HTERT RPE-1 (cell line): ENCODE data around the gene MOB3A.

ENCODE experiments used
- in situ Hi-C: fragments of 300-500 bp; cut with MboI; formaldehyde crosslinking; loops from 4 replicates; pipeline ENCODE4 v1.14.3; 2020; ENCODE audit warnings: low sequenced_read_pairs

The MOB3A gene

DNA sequence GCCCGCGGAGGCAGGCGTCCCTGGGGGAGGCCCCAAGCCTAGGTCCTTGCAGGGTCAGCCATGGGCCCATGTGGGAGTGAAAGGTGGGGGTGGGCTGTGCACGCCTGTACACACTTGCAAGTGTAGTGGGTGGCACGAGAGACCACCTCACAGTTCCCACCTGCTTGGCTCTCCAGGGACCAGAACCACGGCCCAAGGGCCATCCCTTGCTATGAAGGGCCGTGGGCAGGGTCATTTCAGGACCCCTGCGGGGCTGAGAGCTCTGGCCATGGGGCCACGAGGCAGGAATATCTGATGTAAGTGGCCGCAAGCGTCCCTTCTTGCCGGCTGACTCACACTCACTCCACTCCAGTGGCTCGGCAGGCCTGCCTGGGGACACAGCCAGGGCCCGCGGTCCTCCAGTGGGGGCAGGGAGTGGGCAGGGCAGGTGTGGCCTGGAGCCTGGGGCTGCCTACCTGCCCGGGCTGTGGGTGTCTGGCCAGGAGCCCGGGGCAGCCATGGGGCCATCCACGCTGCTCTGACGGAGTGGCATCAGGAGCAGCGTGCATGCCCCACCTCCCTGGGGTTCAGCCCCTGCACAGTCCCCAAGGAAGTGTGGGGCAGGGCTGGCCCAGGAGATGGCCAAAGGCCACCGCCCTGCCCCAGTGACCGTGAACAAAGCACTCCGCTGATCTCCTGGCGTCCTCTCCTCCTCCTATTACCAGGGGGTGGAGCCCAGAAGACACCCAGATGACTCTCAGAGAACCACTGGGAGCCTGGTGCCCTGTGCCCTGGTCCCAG, 36.5 kb downstream of the MOB3A start:
- in situ Hi-C loops = no loop called here

DNA sequence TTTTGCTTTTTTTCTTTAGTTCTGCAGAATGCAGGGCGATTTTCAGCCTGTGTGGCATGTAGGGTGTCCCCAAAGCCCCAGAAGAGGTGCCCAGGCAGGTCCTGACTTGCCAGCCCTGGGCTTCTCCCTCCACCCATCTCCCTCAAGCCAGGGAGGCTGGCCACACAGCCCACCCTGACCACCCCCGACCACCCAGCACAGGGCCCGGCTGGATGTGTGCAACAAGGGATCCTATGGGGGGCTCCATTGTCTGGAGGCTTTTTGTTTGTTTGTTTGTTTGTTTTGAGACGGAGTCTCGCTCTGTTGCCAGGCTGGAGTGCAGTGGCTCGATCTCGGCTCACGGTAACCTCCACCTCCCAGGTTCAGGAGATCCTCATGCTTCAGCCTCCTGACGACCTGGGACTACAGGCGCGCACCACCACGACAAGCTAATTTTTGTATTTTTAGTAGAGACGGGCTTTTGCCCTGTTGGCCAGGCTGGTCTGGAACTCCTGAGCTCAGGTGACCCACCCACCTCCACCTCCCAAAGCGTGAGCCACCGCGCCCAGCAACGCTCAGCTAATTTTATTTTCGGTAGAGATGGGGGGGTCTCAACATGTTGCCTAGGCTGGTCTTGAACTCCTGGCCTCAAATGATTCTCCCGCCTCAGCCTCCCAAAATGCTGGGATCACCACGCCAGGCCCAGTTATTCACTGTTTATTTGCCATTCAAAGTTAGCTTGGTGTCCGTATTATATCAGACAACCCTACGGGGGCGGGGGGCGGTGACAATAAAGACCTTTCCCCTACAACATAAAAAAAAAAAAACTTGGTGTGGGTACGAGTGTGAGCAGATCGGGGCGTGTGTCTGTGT, 37.3 kb downstream of the MOB3A start:
- in situ Hi-C loops = no loop called here

DNA sequence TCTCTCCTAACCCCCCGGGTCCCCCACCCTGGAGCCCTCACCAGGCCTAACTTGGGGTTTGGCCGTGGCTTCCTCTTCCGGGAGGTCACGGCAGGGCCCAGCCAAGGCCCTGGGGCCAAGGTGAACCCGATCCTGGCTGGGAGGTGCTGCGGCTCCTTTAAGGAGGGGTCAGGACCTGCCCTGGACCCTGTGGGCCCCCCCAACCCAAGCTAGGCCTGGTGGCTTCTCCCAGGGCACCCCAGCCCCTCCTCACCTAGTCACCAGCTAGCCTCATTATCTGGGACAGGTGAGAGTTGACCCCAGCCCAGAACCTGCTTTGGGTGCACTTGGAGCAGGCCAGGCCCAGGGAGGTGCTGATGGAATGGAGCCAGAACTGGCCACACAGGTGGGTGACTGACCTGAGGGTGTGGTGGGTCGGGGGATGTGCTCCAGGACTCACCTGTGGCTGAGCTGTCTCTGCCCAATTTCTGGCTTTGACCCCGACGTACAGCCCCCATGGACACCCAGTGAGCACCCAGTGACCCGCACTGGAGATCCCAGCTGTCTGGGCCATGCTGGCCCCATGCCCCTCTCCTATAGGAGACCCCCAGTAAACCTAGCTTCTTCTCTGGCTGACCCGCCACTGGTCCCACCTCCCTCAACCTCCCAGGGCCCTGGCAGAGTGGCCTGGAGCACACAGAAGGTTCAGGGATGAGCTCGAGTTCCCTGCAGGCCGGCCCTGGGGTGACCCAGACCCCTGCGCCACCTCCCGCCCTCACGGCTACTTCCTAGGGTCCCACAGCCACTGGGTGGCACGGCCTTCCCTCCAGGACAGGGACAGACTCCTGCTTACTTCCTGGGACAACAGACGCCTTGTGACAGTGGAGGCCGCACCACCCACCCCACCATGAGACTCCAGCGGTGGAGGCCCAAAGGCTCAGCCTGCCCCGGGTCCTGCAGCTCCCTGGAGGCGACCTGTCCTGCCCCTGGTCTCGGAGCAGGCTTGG, 38.3 kb downstream of the MOB3A start:
- in situ Hi-C loops = no loop called here

DNA sequence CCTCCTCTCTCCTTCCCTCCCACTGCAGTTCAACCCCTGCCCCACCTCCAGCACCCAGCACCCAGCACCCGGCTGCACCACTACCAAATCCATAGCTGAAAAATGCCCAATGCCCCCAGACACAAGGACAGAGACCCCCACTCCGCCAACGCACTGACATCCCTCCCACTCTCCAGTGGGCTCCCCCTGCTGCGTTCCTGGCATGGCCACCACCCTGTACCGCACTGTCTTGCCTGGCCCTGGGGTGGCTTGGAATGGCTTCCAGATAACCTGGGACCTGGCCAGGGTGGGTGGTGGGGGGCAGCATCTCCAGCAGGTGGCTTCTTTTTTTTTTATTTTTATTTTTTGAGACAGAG, 39.3 kb downstream of the MOB3A start:
- in situ Hi-C loops = no loop called here

DNA sequence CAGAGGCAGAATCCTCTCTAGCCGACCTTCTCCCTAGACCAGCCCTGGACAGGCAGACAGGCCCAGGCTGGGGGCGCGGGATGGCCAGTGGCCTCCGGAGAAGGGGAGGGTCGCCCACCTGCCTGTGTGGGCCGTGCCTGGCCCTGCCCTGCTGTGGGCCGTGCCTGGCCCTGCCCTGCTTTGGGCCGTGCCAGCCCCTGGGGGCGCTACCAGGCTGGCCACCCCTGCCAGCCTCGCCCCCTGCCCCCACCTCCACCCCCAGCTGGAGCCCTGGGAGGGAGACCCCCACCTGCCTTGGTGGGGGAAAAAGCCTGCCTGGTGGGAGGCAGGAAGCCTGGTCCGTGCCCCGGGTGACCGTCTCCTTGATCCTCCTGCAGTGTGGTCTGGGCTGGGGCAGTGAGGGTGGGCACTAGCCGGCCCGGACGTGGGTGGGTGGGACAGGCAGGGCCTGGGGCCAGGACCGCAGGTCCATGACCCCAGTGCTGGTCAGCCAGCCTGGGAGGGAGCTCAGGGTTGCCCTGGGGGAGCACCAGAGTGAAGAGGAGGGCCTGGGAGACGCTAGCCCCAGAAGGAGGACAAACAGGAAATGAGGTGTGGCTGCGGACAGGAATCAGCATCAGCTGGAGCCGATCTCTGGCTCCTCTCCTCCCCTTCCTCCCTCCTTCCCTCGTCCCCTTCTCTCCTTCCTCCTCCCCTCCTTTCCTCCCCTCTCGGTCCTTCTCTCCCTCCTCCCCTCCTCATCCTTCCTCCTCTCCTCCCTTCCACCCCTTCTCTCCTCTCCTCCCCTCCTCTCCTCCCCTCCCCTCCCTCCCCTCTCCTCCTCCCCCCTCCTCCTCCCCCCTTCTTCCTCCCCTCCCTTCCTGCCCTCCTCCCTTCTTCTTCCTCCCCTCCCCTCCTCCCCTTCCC, 39.9 kb downstream of the MOB3A start:
- in situ Hi-C loops = no loop called here

DNA sequence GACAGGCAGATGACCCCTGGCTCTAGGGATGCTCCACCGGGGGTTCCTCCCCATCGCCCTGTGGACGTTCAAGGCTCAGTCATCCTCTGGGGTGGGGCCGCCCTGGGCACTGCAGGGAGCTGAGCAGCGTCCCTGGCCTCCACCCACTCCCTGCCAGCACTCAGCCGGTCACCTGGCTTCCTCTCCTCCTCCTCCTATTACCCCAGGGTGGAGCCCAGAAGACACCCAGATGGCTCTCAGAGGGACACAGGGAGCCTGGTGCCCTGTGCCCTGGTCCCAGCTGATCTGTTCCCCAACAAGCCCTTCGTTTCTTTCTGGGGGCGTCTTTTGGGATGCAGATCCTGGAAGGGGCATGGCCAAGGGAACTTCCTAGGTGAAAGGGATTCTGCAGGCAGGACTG, 41.4 kb downstream of the MOB3A start:
- in situ Hi-C loops = no loop called here

DNA sequence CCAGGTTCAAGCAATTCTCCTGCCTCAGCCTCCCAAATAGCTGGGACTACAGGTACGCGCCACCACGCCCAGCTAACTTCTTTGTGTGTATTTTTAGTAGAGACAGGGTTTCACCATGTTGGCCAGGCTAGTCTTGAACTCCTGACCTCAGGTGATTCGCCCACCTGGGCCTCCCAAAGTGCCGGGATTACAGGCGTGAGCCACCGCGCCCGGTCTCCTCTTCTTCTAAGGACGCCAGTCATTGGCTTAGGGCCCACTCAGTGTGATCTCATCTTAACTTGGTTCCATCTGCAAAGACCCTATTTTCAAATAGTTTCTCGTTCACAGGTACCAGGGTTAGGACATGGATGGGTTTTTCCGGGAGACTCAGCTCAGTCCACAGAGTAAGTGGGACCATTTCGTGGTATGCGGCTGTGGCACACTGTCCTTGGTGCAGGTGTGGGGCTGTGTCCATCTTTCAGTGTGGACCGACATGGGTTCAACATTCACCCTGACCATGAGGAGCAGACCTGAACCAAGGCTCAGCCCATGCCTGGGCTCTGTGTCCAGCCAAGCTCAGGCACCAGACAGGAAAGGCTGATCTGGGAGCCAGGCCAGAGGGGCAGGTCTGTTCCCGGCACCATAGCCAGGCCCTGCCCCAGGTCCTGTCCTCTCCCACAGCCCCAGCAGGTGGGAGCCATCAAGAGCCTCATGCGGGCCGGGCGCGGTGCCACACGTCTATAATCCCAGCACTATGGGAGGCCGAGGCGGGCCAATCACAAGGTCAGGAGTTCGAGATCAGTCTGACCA, 42.3 kb downstream of the MOB3A start:
- in situ Hi-C loops = no loop called here

DNA sequence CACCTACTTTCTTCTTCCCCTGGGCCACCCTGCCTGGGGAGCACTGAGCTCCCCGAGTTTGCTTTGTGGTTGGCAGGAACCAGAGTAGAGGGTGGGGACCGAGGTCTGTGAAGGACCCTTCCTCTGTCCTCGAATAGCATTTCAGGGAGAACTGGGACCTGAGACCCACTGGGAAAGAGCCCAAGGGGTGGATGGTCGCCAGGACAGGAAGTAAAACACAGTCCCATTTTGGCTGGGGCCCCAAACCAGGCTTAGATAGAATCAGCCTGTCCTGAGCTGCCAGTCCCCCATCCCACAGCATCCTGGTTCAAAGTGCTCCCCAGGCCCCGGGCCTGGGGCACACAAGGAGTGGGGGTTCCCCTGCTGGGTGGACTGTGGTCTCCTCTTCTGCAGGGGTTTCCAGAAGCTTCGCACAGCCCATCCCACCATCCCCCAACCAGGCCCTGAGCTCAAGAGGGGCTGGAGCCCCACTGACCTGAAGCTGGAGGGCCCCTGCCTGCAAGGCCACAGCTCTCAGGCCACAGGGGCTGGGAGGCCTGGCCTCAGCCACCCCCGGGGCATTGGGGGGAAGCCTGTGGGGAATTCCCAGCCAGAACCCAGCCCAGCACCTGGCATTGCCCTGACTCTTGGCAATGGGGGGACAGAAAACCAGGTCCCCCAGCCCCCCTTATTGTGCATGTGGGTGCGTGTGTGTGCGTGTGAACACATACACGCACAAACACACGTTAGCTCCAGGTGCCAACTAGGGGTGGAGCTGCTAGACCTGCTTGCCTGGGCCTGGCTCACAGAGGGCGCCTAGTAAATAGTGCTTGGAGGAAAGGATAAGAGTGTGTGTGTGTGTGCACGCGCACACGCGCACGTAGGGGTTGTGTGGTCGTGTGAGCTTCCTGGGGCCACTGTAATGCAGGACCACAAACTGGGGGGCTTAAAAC, 44.1 kb downstream of the MOB3A start:
- in situ Hi-C loops = no loop called here

DNA sequence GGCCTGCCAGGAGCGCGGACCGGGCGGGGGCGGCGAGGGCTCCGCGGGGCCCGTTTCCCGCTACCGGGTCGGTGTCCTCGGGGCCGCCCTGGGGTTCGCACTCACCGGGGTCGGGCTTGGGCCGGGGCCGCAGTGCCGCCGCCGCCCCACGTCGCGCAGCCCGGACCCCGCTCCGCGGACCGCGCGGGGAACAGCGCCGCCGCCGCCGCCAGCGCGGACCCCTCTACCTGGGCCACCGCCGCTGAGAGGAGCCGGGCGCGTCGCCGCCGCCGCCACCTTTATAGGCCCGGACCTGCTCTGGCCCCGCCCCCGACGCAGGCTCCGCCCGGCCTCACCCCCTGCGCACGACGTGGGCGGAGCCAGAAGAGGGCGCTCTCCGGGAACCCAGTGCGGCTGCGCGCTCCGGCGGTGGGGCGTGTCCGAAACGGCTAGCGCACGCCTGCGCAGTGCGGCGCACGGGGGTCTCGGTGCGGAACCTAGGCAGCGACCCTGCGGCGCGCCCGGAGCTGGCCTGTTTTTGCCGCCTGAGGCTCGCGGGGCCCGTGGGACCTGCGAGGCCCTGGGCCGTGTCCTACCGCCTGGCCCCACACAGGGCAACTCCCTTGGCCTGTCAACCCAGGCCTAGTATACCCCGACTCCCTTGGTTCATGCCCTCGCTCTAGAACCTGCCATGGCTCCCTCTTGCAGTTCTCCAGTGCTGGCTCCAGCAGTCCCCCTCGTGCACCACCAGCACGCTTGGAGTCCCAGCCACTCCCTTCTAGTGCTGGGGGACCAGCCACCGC, 44.9 kb downstream of the MOB3A start, which contains the start of gene MKNK2:
TSS of gene MKNK2 (minus strand) at position 254 of the 782 bp plus-strand sequence. CDS start 393 bp downstream, outside the sequence.
- in situ Hi-C loops = no loop called here

DNA sequence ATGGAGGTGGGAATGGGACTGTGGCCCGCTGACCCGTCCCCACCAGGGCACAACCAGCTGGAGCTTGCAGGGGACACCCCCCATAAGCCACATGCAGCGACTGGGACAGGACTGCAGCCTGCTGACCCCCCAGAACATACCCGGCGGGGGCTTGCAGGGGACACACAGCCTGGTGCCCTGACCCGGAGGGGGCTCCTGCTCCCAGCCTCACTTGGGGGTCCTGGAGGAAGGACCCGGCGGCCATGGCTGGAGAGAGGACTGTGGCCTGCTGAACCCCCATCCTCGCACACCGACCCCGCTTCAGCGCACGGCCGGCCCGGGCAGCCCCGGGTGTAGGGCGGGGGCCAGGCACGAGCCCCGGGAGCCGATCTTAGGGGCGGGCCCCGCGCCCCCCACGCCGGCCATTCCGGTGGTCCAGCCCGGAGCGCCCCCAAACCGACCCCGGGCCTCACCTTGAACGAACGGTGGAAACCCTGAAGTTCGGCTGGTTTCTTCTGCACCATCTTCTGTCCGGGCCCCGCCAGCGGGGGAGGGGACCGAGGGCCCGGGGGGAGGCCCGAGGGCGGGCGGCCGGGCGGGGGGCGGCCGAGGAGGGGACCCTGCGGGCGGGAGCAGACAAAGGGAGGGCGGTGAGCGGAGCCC, 45.7 kb downstream of the MOB3A start:
- in situ Hi-C loops = no loop called here

DNA sequence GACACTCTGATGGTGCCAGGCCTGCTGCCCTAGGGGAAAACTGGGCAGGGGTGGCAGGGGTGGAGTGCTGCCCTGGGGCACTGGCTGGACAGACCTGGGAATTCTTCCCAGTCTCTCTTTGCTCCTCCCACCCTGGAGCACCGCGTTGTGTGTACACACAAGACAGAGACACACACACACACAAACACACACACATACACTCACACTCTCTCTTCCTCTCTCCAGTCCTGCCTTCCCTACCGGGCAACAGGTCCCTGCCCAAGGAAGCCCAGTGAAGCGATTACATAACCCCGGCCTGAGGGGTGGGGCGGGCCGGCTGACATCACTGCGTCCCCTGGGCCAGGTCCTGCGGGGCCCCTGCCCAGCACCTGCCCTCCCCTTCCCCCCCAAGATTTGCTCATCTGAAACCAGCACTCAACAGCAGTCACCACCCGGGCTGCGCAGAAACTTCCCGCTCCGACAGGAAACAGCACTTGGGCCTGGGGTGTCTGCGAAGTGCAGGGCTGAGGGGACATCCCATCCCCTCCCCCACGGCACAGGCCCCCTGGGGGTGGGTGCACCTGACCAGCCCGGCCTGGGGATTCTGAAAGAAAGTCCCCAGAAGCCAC, 46.3 kb downstream of the MOB3A start:
- in situ Hi-C loops = no loop called here

DNA sequence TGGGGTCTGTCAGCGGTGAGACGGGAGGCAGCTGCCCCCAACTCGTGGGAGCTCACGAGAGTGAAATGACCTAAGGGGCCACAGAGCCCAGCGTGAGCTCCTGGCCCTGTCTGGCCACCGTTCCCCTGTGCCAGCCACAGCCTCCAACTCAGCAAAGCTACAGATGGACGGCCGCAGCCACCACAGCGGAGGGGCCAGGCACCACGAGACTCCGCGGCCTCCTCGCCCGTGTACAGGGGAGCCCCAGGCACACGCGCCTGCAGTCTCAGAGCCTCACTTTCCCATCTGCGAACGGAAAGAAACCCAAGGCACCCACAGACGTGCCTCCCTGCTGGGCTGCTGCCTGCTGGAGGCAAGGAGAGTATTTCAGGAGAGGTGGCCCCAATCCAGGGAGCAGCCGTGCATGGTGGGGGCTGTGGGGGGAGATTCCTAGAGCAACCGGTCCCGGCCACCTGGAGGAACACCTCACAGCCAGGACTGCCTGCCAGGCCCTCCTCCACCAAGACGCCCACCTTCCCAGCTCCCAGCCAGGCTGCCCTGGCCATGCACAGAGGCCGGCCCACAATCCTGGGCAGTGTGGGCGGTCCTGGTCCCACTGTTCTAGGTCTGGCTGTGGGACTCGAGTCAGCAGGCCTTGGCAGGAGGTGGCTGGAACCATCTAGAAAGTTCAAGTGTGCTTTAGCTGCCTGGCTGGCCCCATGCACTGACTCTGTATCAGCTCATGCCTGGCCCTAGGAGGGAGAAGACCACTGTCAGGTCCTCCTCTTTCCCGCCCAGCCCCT, 47.0 kb downstream of the MOB3A start:
- in situ Hi-C loops = no loop called here

DNA sequence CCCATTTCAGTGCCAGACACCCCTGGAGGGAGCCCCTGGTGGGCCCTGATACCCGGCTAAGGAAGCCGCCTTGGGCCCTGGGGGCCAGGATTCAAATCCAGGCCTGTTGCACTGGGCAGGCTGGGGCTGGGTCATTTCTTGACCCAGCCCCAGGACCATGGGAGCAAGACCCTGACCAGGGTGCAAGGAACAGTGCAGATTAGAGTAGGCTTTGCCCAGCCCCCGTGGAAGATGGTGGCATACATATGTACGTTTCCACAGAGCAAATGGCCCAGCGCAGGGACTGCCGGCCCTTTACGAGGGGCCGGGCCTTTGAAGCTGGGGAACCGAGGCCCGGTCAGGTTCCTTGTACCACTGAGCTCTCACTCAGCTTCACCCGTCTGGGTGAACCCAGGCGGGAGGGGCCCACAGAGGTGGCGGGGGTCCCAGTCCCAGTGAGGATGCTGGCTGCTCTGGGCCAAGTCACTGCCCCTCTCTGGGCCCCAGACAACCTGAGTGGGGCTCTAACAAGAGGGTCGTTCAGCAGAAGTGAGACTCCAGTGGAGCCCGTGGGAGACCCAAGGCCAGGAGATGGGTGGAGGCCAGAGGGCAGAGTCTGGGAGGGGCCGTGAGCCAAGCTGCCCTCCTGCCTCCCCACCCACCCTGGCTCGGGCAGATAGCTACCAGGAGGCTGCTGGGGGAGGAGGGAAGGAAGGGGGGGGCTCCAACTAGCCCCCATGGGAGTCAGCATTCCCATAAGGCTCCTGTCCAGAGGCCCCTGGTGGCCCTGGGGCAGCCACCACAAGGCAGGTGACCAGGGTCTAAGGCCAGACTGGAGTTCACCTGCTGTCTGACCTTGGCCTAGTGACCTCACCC, 47.8 kb downstream of the MOB3A start:
- in situ Hi-C loops = no loop called here

DNA sequence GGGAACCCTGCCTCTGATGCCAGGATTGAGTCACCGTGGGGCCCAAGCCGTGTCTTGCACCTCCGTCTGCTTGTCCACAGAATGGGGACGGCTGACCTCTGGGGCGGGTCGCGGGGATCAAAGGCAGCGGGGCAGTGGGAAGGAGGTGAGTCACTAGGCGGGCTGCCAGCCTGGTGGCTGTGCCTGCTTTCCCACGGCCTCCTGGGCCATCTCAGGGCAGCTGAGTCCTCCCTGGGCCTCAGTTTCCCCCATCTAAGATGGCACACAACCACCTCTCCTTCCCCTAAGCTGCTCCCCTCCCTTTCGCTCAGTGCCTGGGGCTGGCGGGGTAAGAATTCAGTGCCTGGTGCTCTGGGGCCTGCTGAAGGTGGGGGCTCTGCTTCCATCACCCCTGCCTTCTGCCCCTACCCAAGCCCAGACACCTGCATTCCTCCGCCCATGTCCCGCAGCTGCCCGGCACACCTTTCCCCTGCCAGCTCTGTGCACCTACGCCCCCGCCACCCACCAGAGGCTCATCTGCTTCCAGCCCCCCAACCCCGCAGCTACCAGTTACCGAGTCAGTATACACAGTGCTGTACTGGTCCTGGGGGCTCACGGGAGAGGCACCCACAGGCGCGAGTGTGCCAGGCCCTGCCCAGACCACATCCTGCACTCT, 48.5 kb downstream of the MOB3A start:
- in situ Hi-C loops = no loop called here
